Measurements from ENCODE around the gene HIGD2A.

- TF ChIP-seq, protein P1, sequence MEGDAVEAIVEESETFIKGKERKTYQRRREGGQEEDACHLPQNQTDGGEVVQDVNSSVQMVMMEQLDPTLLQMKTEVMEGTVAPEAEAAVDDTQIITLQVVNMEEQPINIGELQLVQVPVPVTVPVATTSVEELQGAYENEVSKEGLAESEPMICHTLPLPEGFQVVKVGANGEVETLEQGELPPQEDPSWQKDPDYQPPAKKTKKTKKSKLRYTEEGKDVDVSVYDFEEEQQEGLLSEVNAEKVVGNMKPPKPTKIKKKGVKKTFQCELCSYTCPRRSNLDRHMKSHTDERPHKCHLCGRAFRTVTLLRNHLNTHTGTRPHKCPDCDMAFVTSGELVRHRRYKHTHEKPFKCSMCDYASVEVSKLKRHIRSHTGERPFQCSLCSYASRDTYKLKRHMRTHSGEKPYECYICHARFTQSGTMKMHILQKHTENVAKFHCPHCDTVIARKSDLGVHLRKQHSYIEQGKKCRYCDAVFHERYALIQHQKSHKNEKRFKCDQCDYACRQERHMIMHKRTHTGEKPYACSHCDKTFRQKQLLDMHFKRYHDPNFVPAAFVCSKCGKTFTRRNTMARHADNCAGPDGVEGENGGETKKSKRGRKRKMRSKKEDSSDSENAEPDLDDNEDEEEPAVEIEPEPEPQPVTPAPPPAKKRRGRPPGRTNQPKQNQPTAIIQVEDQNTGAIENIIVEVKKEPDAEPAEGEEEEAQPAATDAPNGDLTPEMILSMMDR (conservative IDR thresholded peaks at IDR 0.05), result no peak
- TF ChIP-seq ZFX (IDR thresholded peaks at IDR 0.05), result peak; percentile 64; the same call in 1 of the 2 replicates
Observed at GRCh38 chr5:176388444-176389134, at the start of gene HIGD2A, which contains the start of gene NOP16.
